WTC11 (cell line): ENCODE data around the gene PITPNC1. TPM values are rescaled to one million over a fixed set of nuclear protein-coding genes. Genes with fewer than 3 reads are reported as not detected.

Experiments used
- ATAC-seq: fragments of 200-7000 bp; cut with Tn5 transposase; 2 replicates; pipeline ENCODE4 v1.10.0; 2021; ENCODE audit warnings: mild to moderate bottlenecking, moderate library complexity
- CTCF ChIA-PET: fragments of 300-600 bp; sonication (Branson Sonifier 250); formaldehyde crosslinking; loops from one replicate; lab custom pipeline; 2021; ENCODE audit warnings: antibody characterized with exemption; lab: Charles Lee
- POLR2A ChIA-PET: fragments of 350-600 bp; sonication (Branson Sonifier 250); formaldehyde crosslinking; loops from one replicate; lab custom pipeline; 2021; ENCODE audit warnings: antibody characterized with exemption; lab: Charles Lee
- DNase-seq: peaks from one replicate; pipeline ENCODE4 v3.0.0; 2021; ENCODE audit warnings: low spot score
- H3K27ac Mint-ChIP-seq: 2 replicates; pipeline ENCODE4 v1.8.0; 2021; ENCODE audit warnings: mixed read lengths
- H3K27me3 Mint-ChIP-seq: 2 replicates; pipeline ENCODE4 v1.8.0; 2021; ENCODE audit warnings: low read depth, mild to moderate bottlenecking, moderate library complexity, mixed read lengths
- H3K36me3 Mint-ChIP-seq: 2 replicates; pipeline ENCODE4 v1.8.0; 2021; ENCODE audit warnings: mixed read lengths
- H3K4me1 Mint-ChIP-seq: 2 replicates; pipeline ENCODE4 v1.8.0; 2022; ENCODE audit warnings: mixed read lengths
- H3K4me3 Mint-ChIP-seq: 2 replicates; pipeline ENCODE4 v1.8.0; 2021; ENCODE audit warnings: mild to moderate bottlenecking, moderate library complexity, mixed read lengths
- H3K9me3 Mint-ChIP-seq: 2 replicates; pipeline ENCODE4 v1.8.0; 2021; ENCODE audit warnings: mixed read lengths
- CBFB ChIP-seq: sonication (generic); formaldehyde crosslinking; IDR thresholded peaks from 2 replicates; pipeline ENCODE4 v1.8.1; 2022; ENCODE audit warnings: mild to moderate bottlenecking, low read depth, missing genetic modification reagents
- ELF4 ChIP-seq: sonication (generic); formaldehyde crosslinking; IDR thresholded peaks from 2 replicates; pipeline ENCODE4 v1.8.1; 2022; ENCODE audit warnings: low read depth, mild to moderate bottlenecking, moderate library complexity, missing genetic modification reagents
- EMX1 ChIP-seq: fragments of 250-450 bp; sonication (Bioruptor Pico); IDR thresholded peaks from 2 replicates; pipeline ENCODE4 v1.8.0; 2021; ENCODE audit warnings: mild to moderate bottlenecking
- ESRRA ChIP-seq: sonication (generic); formaldehyde crosslinking; IDR thresholded peaks from 2 replicates; pipeline ENCODE4 v1.8.1; 2022; ENCODE audit warnings: mild to moderate bottlenecking, missing genetic modification reagents, borderline replicate concordance
- FOXP1 ChIP-seq: sonication (generic); formaldehyde crosslinking; IDR thresholded peaks from 2 replicates; pipeline ENCODE4 v1.8.0; 2022; ENCODE audit warnings: missing genetic modification reagents, mild to moderate bottlenecking, moderate library complexity, borderline replicate concordance
- GABPB1 ChIP-seq: sonication (generic); formaldehyde crosslinking; IDR thresholded peaks from 2 replicates; pipeline ENCODE4 v1.8.1; 2023; ENCODE audit warnings: mild to moderate bottlenecking, missing genetic modification reagents
- GTF2I ChIP-seq: fragments of 250-450 bp; sonication (Bioruptor Pico); conservative IDR thresholded peaks from 2 replicates; pipeline ENCODE4 v1.4.0; 2021; ENCODE audit warnings: mild to moderate bottlenecking
- IRF2 ChIP-seq: sonication (generic); formaldehyde crosslinking; IDR thresholded peaks from 2 replicates; pipeline ENCODE4 v1.8.0; 2022; ENCODE audit warnings: low read depth, missing genetic modification reagents, borderline replicate concordance
- JAZF1 ChIP-seq: fragments of 250-450 bp; sonication (Bioruptor Pico); IDR thresholded peaks from 2 replicates; pipeline ENCODE4 v1.9.0; 2021; ENCODE audit warnings: moderate library complexity, mild to moderate bottlenecking, inconsistent platforms
- JUN ChIP-seq: sonication (generic); formaldehyde crosslinking; IDR thresholded peaks from 2 replicates; pipeline ENCODE4 v1.8.0; 2023; ENCODE audit warnings: mild to moderate bottlenecking, missing genetic modification reagents
- MXD4 ChIP-seq: fragments of 250-450 bp; sonication (Bioruptor Pico); IDR thresholded peaks from 2 replicates; pipeline ENCODE4 v1.8.0; 2021; ENCODE audit warnings: mild to moderate bottlenecking, moderate library complexity, borderline replicate concordance
- MYBL2 ChIP-seq: sonication (generic); formaldehyde crosslinking; IDR thresholded peaks from 2 replicates; pipeline ENCODE4 v1.8.1; 2023; ENCODE audit warnings: mild to moderate bottlenecking, moderate library complexity, missing genetic modification reagents
- NFE2L1 ChIP-seq: sonication (generic); formaldehyde crosslinking; IDR thresholded peaks from 2 replicates; pipeline ENCODE4 v1.8.1; 2023; ENCODE audit warnings: missing genetic modification reagents
- OVOL2 ChIP-seq: fragments of 250-450 bp; sonication (Bioruptor Pico); IDR thresholded peaks from 2 replicates; pipeline ENCODE4 v1.9.0; 2021; ENCODE audit warnings: mild to moderate bottlenecking, borderline replicate concordance
- RELA ChIP-seq: sonication (generic); formaldehyde crosslinking; IDR thresholded peaks from 2 replicates; pipeline ENCODE4 v1.8.1; 2022; ENCODE audit warnings: missing genetic modification reagents, mild to moderate bottlenecking, borderline replicate concordance
- RORB ChIP-seq: fragments of 250-450 bp; sonication (Bioruptor Pico); IDR thresholded peaks from 2 replicates; pipeline ENCODE4 v1.9.0; 2021; ENCODE audit warnings: mild to moderate bottlenecking
- TEAD1 ChIP-seq: sonication (generic); formaldehyde crosslinking; IDR thresholded peaks from 2 replicates; pipeline ENCODE4 v1.8.0; 2022; ENCODE audit warnings: mild to moderate bottlenecking, missing genetic modification reagents
- TEAD4 ChIP-seq: sonication (generic); formaldehyde crosslinking; IDR thresholded peaks from 2 replicates; pipeline ENCODE4 v1.8.0; 2022; ENCODE audit warnings: mild to moderate bottlenecking, missing genetic modification reagents
- TP53 ChIP-seq: sonication (generic); formaldehyde crosslinking; IDR thresholded peaks from 2 replicates; pipeline ENCODE4 v1.8.1; 2023; ENCODE audit warnings: mild to moderate bottlenecking, missing genetic modification reagents
- ZNF138 ChIP-seq: sonication (generic); formaldehyde crosslinking; conservative IDR thresholded peaks from 2 replicates; pipeline ENCODE4 v1.8.1; 2022; ENCODE audit warnings: mild to moderate bottlenecking, moderate library complexity, missing genetic modification reagents
- ZNF232 ChIP-seq: sonication (generic); formaldehyde crosslinking; IDR thresholded peaks from 2 replicates; pipeline ENCODE4 v1.8.0; 2022; ENCODE audit warnings: mild to moderate bottlenecking, missing genetic modification reagents
- ZNF416 ChIP-seq: fragments of 250-450 bp; sonication (Bioruptor Pico); IDR thresholded peaks from 2 replicates; pipeline ENCODE4 v1.9.0; 2021; ENCODE audit warnings: mild to moderate bottlenecking, inconsistent platforms
- total RNA-seq: library from RNA; stranded (reverse); gene quantifications from 3 replicates; pipeline ENCODE4 v1.2.3, GENCODE V29; 2021
- TF ChIP-seq, protein P1 (sequence below): fragments of 250-450 bp; sonication (Bioruptor Pico); IDR thresholded peaks from 2 replicates; pipeline ENCODE4 v2.1.2; 2022; ENCODE audit warnings: mild to moderate bottlenecking, moderate library complexity
- TF ChIP-seq, protein P2 (sequence below): sonication (generic); formaldehyde crosslinking; IDR thresholded peaks from 2 replicates; pipeline ENCODE4 v1.8.1; 2022; ENCODE audit warnings: missing genetic modification reagents, borderline replicate concordance
- TF ChIP-seq, protein P3 (sequence below): sonication (generic); formaldehyde crosslinking; IDR thresholded peaks from 2 replicates; pipeline ENCODE4 v1.8.1; 2022; ENCODE audit warnings: low read depth, missing genetic modification reagents, borderline replicate concordance
- TF ChIP-seq, protein P4 (sequence below): sonication (generic); formaldehyde crosslinking; IDR thresholded peaks from 2 replicates; pipeline ENCODE4 v1.8.0; 2022; ENCODE audit warnings: mild to moderate bottlenecking, missing genetic modification reagents
- TF ChIP-seq, protein P5 (sequence below): fragments of 250-450 bp; sonication (Bioruptor Pico); conservative IDR thresholded peaks from 2 replicates; pipeline ENCODE4 v1.9.0; 2021; ENCODE audit warnings: mild to moderate bottlenecking

PITPNC1 gene
- total RNA-seq, 1 experiment from 2014 or later: 39.8 TPM

DNA sequence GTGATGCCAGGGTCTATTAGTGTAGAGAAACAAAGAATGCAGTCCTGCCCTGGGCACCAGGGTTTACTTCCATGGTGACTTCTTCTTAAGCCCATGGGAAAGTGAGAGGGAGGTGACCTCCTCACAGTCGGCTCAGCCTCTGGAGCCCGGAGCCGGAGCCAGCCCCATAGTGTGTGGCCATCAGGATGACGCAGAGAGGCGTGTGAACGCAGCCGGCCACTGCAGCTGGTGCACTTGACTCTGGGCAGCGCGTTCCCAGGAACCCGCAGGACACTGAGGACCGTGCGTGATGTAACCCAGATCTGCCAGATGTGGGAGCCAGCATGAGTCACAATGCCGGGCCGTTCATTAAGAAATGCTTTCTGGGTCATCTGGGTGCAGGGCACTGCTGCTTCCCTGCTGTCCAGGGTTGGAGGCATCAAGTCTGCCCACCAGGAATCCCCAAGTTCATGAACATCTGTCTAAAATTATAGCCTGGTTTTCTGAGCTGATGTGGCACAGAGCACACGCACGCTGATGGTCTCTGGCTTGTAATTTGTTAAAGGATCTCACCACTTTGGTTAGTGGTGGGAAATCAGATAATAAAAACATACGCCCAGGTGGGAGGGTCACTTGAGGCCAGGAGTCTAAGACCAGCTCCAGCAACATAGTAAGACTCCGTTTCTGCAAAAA lies 114.1 kb downstream of the PITPNC1 start:
- peaks cover 11% of the 10 kb centered on the region; the same call in 1 of the 2 replicates for H3K36me3 Mint-ChIP-seq
- TF ChIP-seq RELA (CRISPR knock-in tag): no peak
- no peak for TF ChIP-seq RORB (CRISPR knock-in tag)
- TF ChIP-seq TP53 (CRISPR knock-in tag): no peak
- ChIA-PET POLR2A (interaction anchor here (1.0 kb wide), 1 partner anchor 10 kb away, joined by 4 read pairs; no protein-coding TSS in a partner anchor), CTCF (interaction anchor here (0.9 to 3.4 kb wide), 4 partner anchors 16 to 132 kb away, joined by 4 to 15 read pairs (median 10); no protein-coding TSS in a partner anchor)
- H3K4me3 Mint-ChIP-seq: peak overlapping the region; percentile 14; the same call in 1 of the 2 replicates
- H3K4me1 Mint-ChIP-seq: peaks cover 56% of the 10 kb centered on the region
- H3K9me3 Mint-ChIP-seq: peaks cover 17% of the 10 kb centered on the region
- peak; percentile 72 for ATAC-seq
- peak; percentile 47 for DNase-seq
- no peaks in the 10 kb centered on the region for H3K27me3 Mint-ChIP-seq
- peak overlapping the region; percentile 86 for H3K27ac Mint-ChIP-seq

DNA sequence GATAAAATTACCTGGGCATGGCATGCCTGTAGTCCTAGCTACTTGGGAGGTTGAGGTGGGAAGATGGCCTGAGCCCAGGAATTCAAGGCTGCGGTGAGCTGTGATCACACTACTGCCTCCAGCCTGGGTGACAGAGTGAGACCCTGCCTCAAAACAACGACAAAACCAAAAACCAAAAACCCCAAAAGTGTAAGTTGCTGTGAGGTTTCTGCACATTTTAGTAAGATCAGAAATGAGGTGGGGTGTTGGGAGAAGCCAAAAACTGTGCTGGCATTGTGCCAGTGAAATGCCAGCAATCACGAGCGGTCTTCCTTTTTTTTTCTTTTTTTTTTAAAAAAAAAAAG lies 114.6 kb downstream of the PITPNC1 start:
- no peak for DNase-seq
- POLR2A ChIA-PET: no interaction called here
- ATAC-seq: no peak
- no peaks in the 10 kb centered on the region for H3K27me3 Mint-ChIP-seq
- CTCF ChIA-PET: interaction anchor here (2.3 to 3.4 kb wide), 2 partner anchors 16 to 117 kb away, joined by 13 to 15 read pairs; no protein-coding TSS in a partner anchor
- H3K36me3 Mint-ChIP-seq: peaks cover 11% of the 10 kb centered on the region; the same call in 1 of the 2 replicates
- peak overlapping the region; percentile 21; the same call in 1 of the 2 replicates for H3K27ac Mint-ChIP-seq
- no peak overlapping the region for H3K4me3 Mint-ChIP-seq
- H3K9me3 Mint-ChIP-seq: peaks cover 17% of the 10 kb centered on the region
- TF ChIP-seq TEAD1 (CRISPR knock-in tag) (no peak), FOXP1 (CRISPR knock-in tag) (no peak), EMX1 (CRISPR knock-in tag) (no peak), IRF2 (no peak), GABPB1 (CRISPR knock-in tag) (no peak), TEAD4 (CRISPR knock-in tag) (no peak), MXD4 (CRISPR knock-in tag) (no peak), ELF4 (CRISPR knock-in tag) (no peak)
- TF ChIP-seq, protein P1, sequence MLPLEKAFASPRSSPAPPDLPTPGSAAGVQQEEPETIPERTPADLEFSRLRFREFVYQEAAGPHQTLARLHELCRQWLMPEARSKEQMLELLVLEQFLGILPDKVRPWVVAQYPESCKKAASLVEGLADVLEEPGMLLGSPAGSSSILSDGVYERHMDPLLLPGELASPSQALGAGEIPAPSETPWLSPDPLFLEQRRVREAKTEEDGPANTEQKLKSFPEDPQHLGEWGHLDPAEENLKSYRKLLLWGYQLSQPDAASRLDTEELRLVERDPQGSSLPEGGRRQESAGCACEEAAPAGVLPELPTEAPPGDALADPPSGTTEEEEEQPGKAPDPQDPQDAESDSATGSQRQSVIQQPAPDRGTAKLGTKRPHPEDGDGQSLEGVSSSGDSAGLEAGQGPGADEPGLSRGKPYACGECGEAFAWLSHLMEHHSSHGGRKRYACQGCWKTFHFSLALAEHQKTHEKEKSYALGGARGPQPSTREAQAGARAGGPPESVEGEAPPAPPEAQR (CRISPR knock-in tag): no peak
- TF ChIP-seq, protein P2, sequence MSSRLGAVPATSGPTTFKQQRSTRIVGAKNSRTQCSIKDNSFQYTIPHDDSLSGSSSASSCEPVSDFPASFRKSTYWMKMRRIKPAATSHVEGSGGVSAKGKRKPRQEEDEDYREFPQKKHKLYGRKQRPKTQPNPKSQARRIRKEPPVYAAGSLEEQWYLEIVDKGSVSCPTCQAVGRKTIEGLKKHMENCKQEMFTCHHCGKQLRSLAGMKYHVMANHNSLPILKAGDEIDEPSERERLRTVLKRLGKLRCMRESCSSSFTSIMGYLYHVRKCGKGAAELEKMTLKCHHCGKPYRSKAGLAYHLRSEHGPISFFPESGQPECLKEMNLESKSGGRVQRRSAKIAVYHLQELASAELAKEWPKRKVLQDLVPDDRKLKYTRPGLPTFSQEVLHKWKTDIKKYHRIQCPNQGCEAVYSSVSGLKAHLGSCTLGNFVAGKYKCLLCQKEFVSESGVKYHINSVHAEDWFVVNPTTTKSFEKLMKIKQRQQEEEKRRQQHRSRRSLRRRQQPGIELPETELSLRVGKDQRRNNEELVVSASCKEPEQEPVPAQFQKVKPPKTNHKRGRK (CRISPR knock-in tag): no peak
- TF ChIP-seq, protein P3, sequence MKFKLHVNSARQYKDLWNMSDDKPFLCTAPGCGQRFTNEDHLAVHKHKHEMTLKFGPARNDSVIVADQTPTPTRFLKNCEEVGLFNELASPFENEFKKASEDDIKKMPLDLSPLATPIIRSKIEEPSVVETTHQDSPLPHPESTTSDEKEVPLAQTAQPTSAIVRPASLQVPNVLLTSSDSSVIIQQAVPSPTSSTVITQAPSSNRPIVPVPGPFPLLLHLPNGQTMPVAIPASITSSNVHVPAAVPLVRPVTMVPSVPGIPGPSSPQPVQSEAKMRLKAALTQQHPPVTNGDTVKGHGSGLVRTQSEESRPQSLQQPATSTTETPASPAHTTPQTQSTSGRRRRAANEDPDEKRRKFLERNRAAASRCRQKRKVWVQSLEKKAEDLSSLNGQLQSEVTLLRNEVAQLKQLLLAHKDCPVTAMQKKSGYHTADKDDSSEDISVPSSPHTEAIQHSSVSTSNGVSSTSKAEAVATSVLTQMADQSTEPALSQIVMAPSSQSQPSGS: no peak
- peaks cover 56% of the 10 kb centered on the region for H3K4me1 Mint-ChIP-seq

DNA sequence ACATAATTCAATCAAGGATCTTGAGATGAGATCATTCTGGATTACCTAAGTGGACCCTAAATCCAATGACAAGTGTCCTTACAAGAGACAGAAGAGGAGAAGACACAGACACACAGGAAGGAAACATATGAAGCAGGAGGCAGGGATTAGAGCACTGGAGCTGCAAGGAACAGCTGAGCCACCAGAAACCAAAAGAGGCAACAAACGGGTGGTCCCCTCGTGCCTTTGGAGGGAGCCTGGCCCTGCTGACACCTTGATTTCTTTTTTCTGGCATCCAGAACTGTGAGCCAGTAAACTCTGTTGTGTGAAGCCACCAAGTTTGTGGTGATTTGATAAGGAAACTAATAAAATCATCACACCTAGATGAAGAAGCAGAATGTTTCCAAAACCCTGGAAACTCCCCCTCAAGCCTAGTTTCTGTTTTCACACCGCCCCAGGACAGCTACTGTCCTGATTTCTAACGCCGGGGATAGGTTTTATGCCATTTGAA lies 115.2 kb downstream of the PITPNC1 start:
- no peak for ATAC-seq
- ChIA-PET CTCF (interaction anchor here (0.6 to 3.4 kb wide), 3 partner anchors 17 to 515 kb away, joined by 3 to 15 read pairs (median 13); no protein-coding TSS in a partner anchor), POLR2A (no interaction called here)
- Mint-ChIP-seq H3K4me1 (peaks cover 56% of the 10 kb centered on the region), H3K27me3 (no peaks in the 10 kb centered on the region), H3K4me3 (no peak overlapping the region), H3K27ac (peak overlapping the region; percentile 91), H3K36me3 (peaks cover 11% of the 10 kb centered on the region; the same call in 1 of the 2 replicates), H3K9me3 (peaks cover 17% of the 10 kb centered on the region)
- DNase-seq: no peak
- TF ChIP-seq, protein P4, sequence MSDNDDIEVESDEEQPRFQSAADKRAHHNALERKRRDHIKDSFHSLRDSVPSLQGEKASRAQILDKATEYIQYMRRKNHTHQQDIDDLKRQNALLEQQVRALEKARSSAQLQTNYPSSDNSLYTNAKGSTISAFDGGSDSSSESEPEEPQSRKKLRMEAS (CRISPR knock-in tag): no peak
- TF ChIP-seq ZNF232 (CRISPR knock-in tag) (no peak), ESRRA (CRISPR knock-in tag) (no peak), ZNF138 (CRISPR knock-in tag) (no peak), TP53 (CRISPR knock-in tag) (no peak), ZNF416 (CRISPR knock-in tag) (no peak), CBFB (CRISPR knock-in tag) (no peak), GTF2I (CRISPR knock-in tag) (no peak), JAZF1 (CRISPR knock-in tag) (no peak), MYBL2 (CRISPR knock-in tag) (no peak), NFE2L1 (CRISPR knock-in tag) (no peak), JUN (CRISPR knock-in tag) (no peak), RORB (CRISPR knock-in tag) (no peak), OVOL2 (no peak)
- TF ChIP-seq, protein P5, sequence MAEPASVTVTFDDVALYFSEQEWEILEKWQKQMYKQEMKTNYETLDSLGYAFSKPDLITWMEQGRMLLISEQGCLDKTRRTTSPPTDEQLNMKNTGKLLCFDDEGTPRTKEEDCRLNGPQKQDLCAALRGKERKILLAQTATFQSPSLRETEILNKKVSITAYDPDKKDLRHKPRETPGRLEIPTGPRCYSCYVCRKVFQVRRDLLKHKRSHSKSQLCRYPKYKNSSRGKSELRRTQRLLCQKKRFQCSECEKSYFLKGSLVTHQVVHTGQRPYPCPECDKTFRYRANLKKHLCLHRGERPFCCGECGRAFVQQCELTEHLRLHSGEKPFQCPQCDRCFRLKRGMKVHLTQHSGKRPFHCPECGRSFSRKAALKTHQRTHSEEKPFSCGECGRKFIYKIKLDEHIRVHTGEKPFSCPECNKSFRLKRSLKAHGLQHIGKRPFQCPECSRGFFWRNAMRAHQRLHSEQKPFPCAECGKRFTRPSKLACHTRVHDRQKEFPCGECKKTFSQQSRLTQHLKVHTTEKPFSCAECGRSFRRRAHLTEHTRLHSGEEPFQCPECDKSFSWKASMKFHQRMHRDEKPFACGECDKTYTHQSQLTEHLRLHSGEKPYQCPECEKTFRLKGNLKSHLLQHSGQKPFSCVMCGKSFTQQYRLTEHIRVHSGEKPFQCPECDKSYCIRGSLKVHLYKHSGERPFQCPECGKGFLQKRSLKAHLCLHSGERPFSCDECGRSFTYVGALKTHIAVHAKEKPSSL: no peak
